Measurements from ENCODE around the gene CACNB2.

DNA sequence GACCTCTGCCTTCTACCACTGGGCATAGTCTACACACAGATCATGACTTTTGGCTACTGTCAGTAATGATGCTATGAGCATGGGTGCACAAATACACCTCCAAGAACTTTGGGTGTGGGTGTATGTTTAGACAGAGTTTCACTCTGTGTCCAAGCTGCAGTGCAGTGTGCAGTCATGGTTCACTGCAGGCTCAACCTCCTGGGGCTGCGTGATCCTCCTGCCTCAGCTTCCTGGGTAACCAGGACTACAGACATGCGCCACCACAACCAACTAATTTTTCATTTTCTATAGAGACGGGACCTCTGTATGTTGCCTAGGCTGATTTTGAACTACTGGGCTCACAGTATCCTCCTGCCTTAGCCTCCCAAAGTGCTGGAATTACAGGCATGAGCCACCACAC lies 316.8 kb downstream of the CACNB2 start:
- no peak for TF ChIP-seq POLR2AphosphoS5 (IDR thresholded peaks at IDR 0.05)
- no peak for TF ChIP-seq POLR2A (IDR thresholded peaks at IDR 0.05)
- TF ChIP-seq, protein P1, sequence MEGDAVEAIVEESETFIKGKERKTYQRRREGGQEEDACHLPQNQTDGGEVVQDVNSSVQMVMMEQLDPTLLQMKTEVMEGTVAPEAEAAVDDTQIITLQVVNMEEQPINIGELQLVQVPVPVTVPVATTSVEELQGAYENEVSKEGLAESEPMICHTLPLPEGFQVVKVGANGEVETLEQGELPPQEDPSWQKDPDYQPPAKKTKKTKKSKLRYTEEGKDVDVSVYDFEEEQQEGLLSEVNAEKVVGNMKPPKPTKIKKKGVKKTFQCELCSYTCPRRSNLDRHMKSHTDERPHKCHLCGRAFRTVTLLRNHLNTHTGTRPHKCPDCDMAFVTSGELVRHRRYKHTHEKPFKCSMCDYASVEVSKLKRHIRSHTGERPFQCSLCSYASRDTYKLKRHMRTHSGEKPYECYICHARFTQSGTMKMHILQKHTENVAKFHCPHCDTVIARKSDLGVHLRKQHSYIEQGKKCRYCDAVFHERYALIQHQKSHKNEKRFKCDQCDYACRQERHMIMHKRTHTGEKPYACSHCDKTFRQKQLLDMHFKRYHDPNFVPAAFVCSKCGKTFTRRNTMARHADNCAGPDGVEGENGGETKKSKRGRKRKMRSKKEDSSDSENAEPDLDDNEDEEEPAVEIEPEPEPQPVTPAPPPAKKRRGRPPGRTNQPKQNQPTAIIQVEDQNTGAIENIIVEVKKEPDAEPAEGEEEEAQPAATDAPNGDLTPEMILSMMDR (IDR thresholded peaks at IDR 0.05) = no peak

Measured in prostate gland (tissue), 2 donors.